Kidney epithelial cell (primary cell): ENCODE measurements around the gene LCA5L. TPM values are rescaled to one million over a fixed set of nuclear protein-coding genes. Genes with fewer than 3 reads are reported as not detected.

Source experiments
- DNase-seq: peaks from one replicate; pipeline ENCODE4 v3.0.0-alpha.2; 2010; ENCODE audit warnings: low read depth
- H3K27me3 ChIP-seq: 2 replicates; pipeline ENCODE4 v1.6.0; 2011; ENCODE audit warnings: low read length; ENCODE audit not compliant: control insufficient read depth, insufficient read depth
- H3K36me3 ChIP-seq: 2 replicates; pipeline ENCODE4 v1.5.1; 2011; ENCODE audit warnings: low read length; ENCODE audit not compliant: control insufficient read depth, insufficient read depth
- H3K4me3 ChIP-seq: 2 replicates; pipeline ENCODE4 v1.5.1; 2011; ENCODE audit warnings: low read depth, mild to moderate bottlenecking, control low read depth, low read length
- total RNA-seq: library from RNA; depleted of rRNA; stranded (reverse); fragments of >200 nt; gene quantifications from 2 replicates; pipeline ENCODE4 v1.2.3, GENCODE V29; 2015
- TF ChIP-seq, protein P1 (sequence below): IDR thresholded peaks from 2 replicates; pipeline ENCODE4 v1.5.1; 2011; ENCODE audit warnings: mild to moderate bottlenecking, moderate library complexity, low read length, control low read depth, inconsistent platforms; ENCODE audit not compliant: insufficient read depth, poor library complexity, severe bottlenecking

Gene LCA5L
- total RNA-seq, 1 donor from 2014 or later, result 2.0 TPM

DNA sequence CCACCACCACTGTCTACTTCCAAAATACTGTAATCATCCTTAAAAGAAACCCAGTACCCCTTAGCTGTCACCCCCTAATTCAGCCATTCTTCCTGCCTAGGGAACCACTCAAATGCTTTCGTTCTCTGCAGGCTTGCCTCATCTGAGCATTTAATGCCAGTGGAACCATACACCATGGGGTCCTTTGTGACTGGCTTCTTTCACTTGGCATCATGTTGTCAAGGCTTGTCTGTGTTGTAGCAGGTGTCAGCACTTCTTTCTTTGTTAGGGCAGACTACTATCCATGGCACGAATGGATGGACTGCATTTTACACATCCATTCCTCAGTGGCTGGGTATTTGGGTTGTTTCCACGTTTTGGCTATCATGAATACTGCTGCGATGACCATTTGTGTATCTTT, 34.7 kb upstream of the LCA5L start:
- TF ChIP-seq, protein P1, sequence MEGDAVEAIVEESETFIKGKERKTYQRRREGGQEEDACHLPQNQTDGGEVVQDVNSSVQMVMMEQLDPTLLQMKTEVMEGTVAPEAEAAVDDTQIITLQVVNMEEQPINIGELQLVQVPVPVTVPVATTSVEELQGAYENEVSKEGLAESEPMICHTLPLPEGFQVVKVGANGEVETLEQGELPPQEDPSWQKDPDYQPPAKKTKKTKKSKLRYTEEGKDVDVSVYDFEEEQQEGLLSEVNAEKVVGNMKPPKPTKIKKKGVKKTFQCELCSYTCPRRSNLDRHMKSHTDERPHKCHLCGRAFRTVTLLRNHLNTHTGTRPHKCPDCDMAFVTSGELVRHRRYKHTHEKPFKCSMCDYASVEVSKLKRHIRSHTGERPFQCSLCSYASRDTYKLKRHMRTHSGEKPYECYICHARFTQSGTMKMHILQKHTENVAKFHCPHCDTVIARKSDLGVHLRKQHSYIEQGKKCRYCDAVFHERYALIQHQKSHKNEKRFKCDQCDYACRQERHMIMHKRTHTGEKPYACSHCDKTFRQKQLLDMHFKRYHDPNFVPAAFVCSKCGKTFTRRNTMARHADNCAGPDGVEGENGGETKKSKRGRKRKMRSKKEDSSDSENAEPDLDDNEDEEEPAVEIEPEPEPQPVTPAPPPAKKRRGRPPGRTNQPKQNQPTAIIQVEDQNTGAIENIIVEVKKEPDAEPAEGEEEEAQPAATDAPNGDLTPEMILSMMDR, result no peak
- H3K27me3 ChIP-seq, result no peaks in the 10 kb centered on the region
- no peak for DNase-seq
- H3K36me3 ChIP-seq, result no peaks in the 10 kb centered on the region
- H3K4me3 ChIP-seq, result no peak overlapping the region

DNA sequence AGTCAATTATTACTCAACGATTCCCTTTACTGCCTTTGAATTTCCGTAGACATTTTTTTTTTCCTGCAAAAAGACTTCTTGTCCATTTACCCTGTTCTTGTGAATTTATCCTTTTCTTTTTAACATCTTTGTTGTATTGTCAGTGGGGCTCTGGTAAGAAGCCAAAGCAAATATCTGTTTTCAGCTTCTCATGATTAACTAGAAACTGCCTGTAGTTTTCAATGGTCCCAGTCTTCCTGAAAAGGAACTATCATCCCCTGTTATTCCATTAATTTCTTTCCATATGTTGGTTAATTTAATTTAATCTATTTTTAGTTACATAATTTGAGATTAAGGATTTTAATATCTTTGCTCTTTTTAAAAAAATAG, 34.2 kb upstream of the LCA5L start:
- Histone ChIP-seq H3K27me3 (no peaks in the 10 kb centered on the region), H3K4me3 (no peak overlapping the region), H3K36me3 (no peaks in the 10 kb centered on the region)
- TF ChIP-seq, protein P1, result no peak
- DNase-seq, result no peak

DNA sequence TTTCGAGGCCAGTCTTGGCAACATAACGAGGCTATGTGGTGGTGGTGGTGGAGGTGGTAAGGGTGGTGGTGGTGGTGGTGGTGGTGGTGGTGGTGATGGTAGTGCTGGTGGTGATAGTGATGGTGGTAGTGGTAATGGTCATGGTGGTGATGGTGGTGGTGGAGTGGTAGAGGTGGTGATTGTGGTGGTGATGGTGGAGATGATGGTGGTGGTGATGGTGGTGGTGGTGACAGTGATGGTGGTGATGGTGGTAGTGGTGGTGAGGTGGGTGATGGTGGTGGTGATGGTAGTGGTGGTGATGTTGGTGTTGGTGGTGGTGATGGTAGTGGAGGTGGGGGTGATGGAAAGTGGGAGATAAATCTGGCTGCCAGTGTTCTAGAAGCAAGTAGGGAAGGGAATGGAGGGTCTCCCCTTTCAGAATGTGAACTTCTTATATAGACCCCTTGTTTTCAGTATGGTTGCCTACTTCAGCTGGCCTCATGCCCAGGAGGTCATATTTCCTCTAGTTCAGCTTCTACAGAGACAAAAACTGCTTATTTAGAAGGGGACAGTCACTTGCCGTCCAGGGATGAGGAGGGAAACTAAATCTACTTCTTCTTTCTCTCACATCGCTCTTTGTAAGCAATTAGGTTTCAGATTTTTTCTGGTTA, 33.7 kb upstream of the LCA5L start:
- DNase-seq, result no peak
- TF ChIP-seq, protein P1, result no peak
- H3K4me3 ChIP-seq, result no peak overlapping the region
- no peaks in the 10 kb centered on the region for H3K36me3 ChIP-seq
- no peaks in the 10 kb centered on the region for H3K27me3 ChIP-seq

DNA sequence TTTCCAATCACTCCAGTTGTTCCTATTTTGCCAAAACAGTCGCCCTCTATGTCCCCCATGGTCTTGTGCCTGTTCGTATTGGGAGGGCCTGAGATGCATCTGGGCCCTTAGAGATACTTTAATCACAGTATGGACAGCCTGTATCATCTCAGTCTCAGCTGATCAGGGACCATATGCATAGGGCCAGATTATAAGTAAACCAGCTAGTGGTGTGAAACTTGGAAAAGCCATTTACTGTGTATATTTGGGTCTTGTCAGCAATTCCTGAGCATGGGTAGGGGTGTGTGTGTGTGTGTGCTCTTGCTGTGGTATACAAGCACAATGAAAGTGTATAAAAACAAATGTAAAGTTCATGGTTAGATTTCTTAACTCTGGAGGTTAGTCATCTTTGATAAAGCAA, 29.0 kb upstream of the LCA5L start:
- Histone ChIP-seq H3K36me3 (no peaks in the 10 kb centered on the region), H3K27me3 (no peaks in the 10 kb centered on the region), H3K4me3 (no peak overlapping the region)
- no peak for DNase-seq
- TF ChIP-seq, protein P1, result no peak

DNA sequence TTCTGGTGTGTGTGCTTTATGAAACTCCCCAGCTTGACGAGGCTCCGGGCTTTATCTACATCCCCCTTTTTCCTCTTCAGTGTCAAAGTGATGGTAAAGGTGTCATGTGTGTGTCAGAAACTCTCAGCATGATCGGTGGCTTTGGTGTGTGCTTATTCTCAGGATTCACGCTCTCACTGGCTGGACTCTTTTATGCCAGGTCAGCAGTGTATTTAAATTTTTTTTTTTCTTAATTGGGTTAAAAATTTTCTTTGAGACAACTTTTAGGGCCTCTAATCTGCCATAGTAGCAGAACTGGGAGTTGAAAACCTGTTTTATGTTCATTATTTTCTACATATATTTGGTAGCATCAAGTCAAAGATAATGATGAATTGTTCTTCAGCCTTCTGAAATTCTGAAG, 27.2 kb upstream of the LCA5L start:
- Histone ChIP-seq H3K36me3 (no peaks in the 10 kb centered on the region), H3K4me3 (no peak overlapping the region), H3K27me3 (no peaks in the 10 kb centered on the region)
- TF ChIP-seq, protein P1, result no peak
- DNase-seq, result no peak

DNA sequence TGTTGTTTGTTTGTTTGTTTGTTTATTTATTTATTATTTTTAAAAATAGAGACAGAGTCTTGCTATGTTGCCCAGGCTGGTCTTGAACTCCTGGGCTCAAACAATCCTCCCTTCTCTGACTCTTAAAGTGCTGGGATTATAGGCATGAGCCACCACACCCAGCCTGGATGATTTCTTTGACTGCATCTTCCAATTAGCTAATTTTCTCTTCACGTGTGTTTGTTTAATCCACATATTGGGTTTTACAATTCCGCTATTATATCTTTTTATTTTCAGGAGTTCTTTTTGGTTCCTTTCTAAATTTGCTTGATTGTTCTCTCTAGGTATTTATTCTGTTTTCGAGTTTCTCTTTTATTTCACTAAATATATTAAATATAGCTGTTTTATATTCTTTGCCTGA, 26.0 kb upstream of the LCA5L start:
- no peaks in the 10 kb centered on the region for H3K36me3 ChIP-seq
- no peak overlapping the region for H3K4me3 ChIP-seq
- TF ChIP-seq, protein P1, result no peak

More for the DNA sequence above, 26.0 kb upstream of the LCA5L start:
- no peak for DNase-seq
- H3K27me3 ChIP-seq, result no peaks in the 10 kb centered on the region
